ENCODE data around the gene OR13J1. TPM values are rescaled to one million over a fixed set of nuclear protein-coding genes. Genes with fewer than 3 reads are reported as not detected.

Gene OR13J1
- total RNA-seq, 2 experiments from 2014 or later, result not detected

GRCh38 chr9:35852876-35853865 is 17.0 kb downstream of the OR13J1 start:
- Mint-ChIP-seq H3K27me3 (no peaks in the 10 kb centered on the region), H3K4me1 (ENCODE audit: low read depth) (peaks cover 2% of the 10 kb centered on the region), H3K4me3 (no peak overlapping the region), H3K9me3 (no peaks in the 10 kb centered on the region), H3K36me3 (no peaks in the 10 kb centered on the region), H3K27ac (no peak overlapping the region)
- CTCF ChIA-PET, result interaction anchor here (1.6 kb wide), 1 partner anchor 63 kb away, joined by 5 read pairs; no protein-coding TSS in a partner anchor
- intact Hi-C loops (cut with micrococcal nuclease), result no loop called here
- POLR2A ChIA-PET, result no interaction called here
- no peak for DNase-seq

GRCh38 chr9:35852267-35852815 is 17.9 kb downstream of the OR13J1 start:
- Mint-ChIP-seq H3K36me3 (no peaks in the 10 kb centered on the region), H3K27me3 (no peaks in the 10 kb centered on the region), H3K9me3 (no peaks in the 10 kb centered on the region), H3K4me1 (ENCODE audit: low read depth) (peaks cover 11% of the 10 kb centered on the region), H3K27ac (no peak overlapping the region), H3K4me3 (no peak overlapping the region)
- CTCF ChIA-PET, result interaction anchor here (1.6 kb wide), 1 partner anchor 62 kb away, joined by 5 read pairs; no protein-coding TSS in a partner anchor
- intact Hi-C loops (cut with micrococcal nuclease), result no loop called here
- POLR2A ChIA-PET, result no interaction called here
- DNase-seq, result no peak

DNA sequence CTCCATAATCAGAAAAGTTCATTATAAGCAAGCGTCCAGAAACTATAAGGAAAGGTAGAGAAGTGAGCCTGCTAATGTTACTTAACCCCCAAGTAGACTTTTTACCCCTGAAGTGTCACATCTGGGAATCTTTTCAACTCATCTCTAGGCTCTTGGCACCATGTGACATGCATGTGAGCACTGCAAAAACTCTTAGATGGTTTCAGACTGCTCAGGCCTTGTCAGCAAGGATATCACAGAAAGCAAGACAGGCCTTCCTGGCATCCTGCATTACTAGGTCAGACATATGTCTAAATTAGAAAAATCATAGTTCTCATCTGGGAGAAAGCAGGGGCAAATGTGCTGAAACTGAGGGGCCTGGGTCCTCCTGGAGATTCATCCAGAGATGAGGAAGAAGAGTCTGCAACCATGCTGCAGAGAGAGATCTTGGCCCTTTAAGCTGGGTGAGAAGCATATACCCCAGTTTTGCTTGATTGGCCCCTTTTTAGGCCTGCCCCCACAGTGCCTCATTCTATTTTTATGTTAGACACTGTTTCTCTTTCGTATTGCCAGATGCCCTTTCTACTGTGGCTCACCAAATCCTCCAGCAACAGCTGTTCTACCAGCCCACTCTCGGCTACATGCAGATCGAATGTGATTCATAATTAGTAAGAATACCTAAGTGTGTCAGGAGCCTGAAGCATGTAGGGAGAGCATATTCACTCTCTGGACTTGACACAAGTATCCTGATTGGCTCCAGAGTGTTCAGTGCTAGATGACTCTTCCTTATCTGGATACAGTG is 22.2 kb downstream of the OR13J1 start:
- no peaks in the 10 kb centered on the region for H3K27me3 Mint-ChIP-seq
- no peaks in the 10 kb centered on the region for H3K9me3 Mint-ChIP-seq
- peak; percentile 69 for DNase-seq
- no peak overlapping the region for H3K4me3 Mint-ChIP-seq
- no peaks in the 10 kb centered on the region for H3K36me3 Mint-ChIP-seq
- no peak overlapping the region for H3K27ac Mint-ChIP-seq
- POLR2A ChIA-PET, result no interaction called here
- intact Hi-C loops (cut with micrococcal nuclease), result loop anchor here (2.0 kb wide), 1 partner anchor 33 kb away; the partner anchor contains the start of gene HINT2
- CTCF ChIA-PET, result interaction anchor here (0.7 to 1.2 kb wide), 3 partner anchors 58 to 152 kb away, joined by 3 to 4 read pairs (median 3); no protein-coding TSS in a partner anchor
- H3K4me1 Mint-ChIP-seq (ENCODE audit: low read depth), result peaks cover 33% of the 10 kb centered on the region

GRCh38 chr9:35845824-35846771 is 24.1 kb downstream of the OR13J1 start:
- CTCF ChIA-PET, result interaction anchor here (0.7 to 1.6 kb wide), 4 partner anchors 12 to 175 kb away, joined by 3 to 9 read pairs (median 4); partner anchors contain the start of gene HINT2
- H3K27ac Mint-ChIP-seq, result no peak overlapping the region
- H3K4me3 Mint-ChIP-seq, result no peak overlapping the region
- no peaks in the 10 kb centered on the region for H3K27me3 Mint-ChIP-seq
- H3K4me1 Mint-ChIP-seq (ENCODE audit: low read depth), result peaks cover 36% of the 10 kb centered on the region
- no peak for DNase-seq
- POLR2A ChIA-PET, result no interaction called here
- no peaks in the 10 kb centered on the region for H3K9me3 Mint-ChIP-seq
- H3K36me3 Mint-ChIP-seq, result no peaks in the 10 kb centered on the region
- intact Hi-C loops (cut with micrococcal nuclease), result loop anchor here (2.0 kb wide), 1 partner anchor 17 kb away; the partner anchor contains the start of genes FAM221B and TMEM8B

DNA sequence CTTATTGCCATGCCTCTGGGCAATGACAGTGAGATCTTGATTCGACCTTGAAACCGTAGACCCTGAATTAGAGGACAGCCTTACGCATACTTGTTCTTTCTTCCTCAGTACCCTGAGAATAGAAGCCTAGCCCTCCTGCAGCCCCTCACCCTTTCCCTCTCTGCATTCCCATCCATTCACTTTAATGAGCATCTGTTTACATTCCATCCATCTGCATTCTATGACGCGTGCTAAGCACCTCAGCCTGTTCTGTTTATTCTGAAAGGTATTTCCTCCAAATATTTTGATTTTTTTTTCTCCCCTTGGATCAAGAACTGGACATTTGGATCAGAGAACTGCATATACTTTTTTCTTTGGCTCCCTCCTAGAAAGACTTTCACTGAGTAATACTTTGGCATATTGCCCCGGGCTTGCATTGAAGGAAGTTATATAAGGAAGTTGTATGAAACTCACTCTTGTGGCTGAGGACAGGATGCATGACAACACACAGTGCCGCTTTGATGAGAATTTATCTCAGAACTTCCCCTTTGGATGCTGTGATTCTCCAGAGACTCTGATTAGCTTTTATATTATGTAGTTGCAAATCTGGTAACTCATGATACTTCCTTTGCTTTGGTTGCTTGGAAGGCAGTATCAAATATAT is 25.5 kb downstream of the OR13J1 start:
- CTCF ChIA-PET, result interaction anchor here (1.6 kb wide), 1 partner anchor 37 kb away, joined by 9 read pairs; no protein-coding TSS in a partner anchor
- no peak overlapping the region for H3K27ac Mint-ChIP-seq
- DNase-seq, result no peak
- no peak overlapping the region for H3K4me3 Mint-ChIP-seq
- no peaks in the 10 kb centered on the region for H3K27me3 Mint-ChIP-seq
- POLR2A ChIA-PET, result no interaction called here
- H3K4me1 Mint-ChIP-seq (ENCODE audit: low read depth), result peaks cover 36% of the 10 kb centered on the region
- no peaks in the 10 kb centered on the region for H3K9me3 Mint-ChIP-seq
- intact Hi-C loops (cut with micrococcal nuclease), result loop anchor here (2.0 kb wide), 1 partner anchor 16 kb away; the partner anchor contains the start of genes FAM221B and TMEM8B
- H3K36me3 Mint-ChIP-seq, result no peaks in the 10 kb centered on the region

GRCh38 chr9:35842795-35843194 is 27.4 kb downstream of the OR13J1 start:
- POLR2A ChIA-PET, result no interaction called here
- Mint-ChIP-seq H3K27me3 (no peaks in the 10 kb centered on the region), H3K4me3 (no peak overlapping the region), H3K9me3 (no peaks in the 10 kb centered on the region), H3K27ac (no peak overlapping the region), H3K36me3 (no peaks in the 10 kb centered on the region), H3K4me1 (ENCODE audit: low read depth) (peaks cover 30% of the 10 kb centered on the region)
- CTCF ChIA-PET, result no interaction called here
- DNase-seq, result no peak
- intact Hi-C loops (cut with micrococcal nuclease), result no loop called here

DNA sequence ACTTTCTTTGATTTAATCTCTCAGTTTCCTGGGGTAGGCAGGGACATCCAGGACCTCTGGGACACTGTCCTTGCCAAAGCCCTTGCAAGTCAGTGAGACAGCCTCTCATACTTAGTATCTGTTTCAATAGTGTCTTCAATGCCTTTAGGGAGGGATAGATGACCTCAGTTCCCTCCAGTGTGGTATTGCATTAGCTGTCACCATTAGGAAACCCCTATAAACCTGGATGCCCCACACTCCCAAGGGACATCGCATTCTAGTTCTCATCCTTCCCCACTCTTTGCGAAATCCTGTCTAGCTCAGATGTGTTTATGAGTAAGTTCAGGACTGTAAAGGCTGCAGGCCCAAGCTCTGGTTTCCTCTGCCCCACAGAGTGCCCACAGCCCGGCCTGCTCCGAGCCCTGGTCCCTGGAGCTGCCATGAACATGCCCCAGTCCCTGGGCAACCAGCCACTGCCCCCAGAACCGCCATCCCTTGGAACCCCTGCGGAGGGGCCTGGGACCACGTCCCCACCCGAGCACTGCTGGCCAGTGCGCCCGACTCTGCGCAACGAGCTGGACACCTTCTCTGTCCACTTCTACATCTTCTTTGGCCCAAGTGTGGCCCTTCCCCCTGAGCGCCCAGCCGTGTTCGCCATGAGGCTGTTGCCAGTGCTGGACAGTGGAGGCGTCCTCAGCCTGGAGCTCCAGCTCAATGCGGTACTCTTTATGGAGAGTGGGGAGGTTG is 28.0 kb downstream of the OR13J1 start:
- ChIA-PET CTCF (interaction anchor here (1.0 kb wide), 1 partner anchor 40 kb away, joined by 3 read pairs; no protein-coding TSS in a partner anchor), POLR2A (interaction anchor here (0.9 kb wide), 1 partner anchor 10 kb away, joined by 3 read pairs; no protein-coding TSS in a partner anchor)
- intact Hi-C loops (cut with micrococcal nuclease), result no loop called here
- Mint-ChIP-seq H3K4me3 (no peak overlapping the region), H3K9me3 (no peaks in the 10 kb centered on the region), H3K27me3 (no peaks in the 10 kb centered on the region), H3K36me3 (no peaks in the 10 kb centered on the region), H3K4me1 (ENCODE audit: low read depth) (peaks cover 25% of the 10 kb centered on the region), H3K27ac (no peak overlapping the region)
- no peak for DNase-seq

DNA sequence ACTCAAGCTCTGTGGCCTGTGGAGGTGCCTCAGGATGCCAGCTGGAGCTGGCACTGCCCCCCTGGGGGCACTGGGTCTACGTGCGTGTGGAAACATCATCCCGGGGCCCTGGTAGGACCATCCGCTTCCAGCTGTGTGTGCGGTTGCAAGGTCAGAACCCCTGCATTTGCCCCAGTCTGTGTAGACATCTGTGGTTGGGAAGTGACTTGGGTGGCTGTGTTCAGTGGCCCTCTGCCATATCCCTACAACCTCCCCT is 28.6 kb downstream of the OR13J1 start:
- CTCF ChIA-PET, result interaction anchor here (0.6 to 1.0 kb wide), 2 partner anchors 41 to 862 kb away, joined by 3 to 5 read pairs; no protein-coding TSS in a partner anchor
- H3K27me3 Mint-ChIP-seq, result no peaks in the 10 kb centered on the region
- H3K27ac Mint-ChIP-seq, result no peak overlapping the region
- no peaks in the 10 kb centered on the region for H3K9me3 Mint-ChIP-seq
- H3K4me1 Mint-ChIP-seq (ENCODE audit: low read depth), result peaks cover 21% of the 10 kb centered on the region
- no peak overlapping the region for H3K4me3 Mint-ChIP-seq
- no peak for DNase-seq
- H3K36me3 Mint-ChIP-seq, result no peaks in the 10 kb centered on the region
- POLR2A ChIA-PET, result interaction anchor here (0.9 kb wide), 1 partner anchor 10 kb away, joined by 3 read pairs; no protein-coding TSS in a partner anchor
- intact Hi-C loops (cut with micrococcal nuclease), result no loop called here

DNA sequence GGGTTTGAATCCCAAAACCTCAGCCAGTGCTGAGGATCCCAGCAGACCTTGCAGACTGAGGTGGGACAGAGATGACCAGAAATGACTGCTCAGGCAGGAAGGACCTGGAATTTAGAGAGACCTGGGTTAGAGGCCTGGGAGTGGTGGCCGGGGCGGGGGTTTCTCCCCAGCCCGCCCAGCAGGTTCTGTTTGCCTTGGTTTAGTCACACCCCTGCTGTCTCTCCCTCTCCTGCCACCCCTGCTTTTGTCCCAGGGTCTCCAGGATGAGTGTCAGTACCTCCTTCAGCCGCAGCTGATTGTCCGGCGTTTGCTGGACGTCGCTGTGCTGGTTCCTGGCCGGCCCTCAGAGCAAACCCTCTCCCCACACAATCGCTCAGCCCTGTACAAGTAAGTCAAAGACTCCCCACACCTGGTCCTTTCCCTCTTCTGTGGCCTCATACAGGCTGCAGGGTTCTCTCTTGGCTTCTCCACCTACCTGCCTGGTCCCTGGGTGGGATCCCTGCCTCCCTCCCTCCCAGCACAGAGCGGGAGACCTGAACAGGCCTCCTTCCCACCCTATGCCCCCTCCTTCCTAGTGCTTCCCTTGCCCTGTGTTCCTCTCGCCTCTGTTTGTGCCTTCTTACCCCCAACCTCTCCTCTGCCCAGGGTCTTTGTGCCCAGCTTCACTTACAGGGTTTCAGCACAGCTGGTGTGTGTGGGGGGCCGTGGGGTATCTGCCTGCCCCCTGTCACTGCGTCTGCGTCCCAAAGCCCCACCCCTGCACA is 29.1 kb downstream of the OR13J1 start:
- DNase-seq, result no peak
- Mint-ChIP-seq H3K4me1 (ENCODE audit: low read depth) (peaks cover 21% of the 10 kb centered on the region), H3K36me3 (no peaks in the 10 kb centered on the region), H3K27ac (no peak overlapping the region), H3K4me3 (no peak overlapping the region), H3K27me3 (no peaks in the 10 kb centered on the region), H3K9me3 (no peaks in the 10 kb centered on the region)
- CTCF ChIA-PET, result interaction anchor here (0.6 to 1.0 kb wide), 3 partner anchors 15 to 861 kb away, joined by 3 to 5 read pairs (median 4); no protein-coding TSS in a partner anchor
- intact Hi-C loops (cut with micrococcal nuclease), result no loop called here
- POLR2A ChIA-PET, result no interaction called here

GRCh38 chr9:35839926-35840325 is 30.3 kb downstream of the OR13J1 start:
- no peak overlapping the region for H3K27ac Mint-ChIP-seq
- ChIA-PET CTCF (interaction anchor here (1.0 kb wide), 1 partner anchor 14 kb away, joined by 4 read pairs; no protein-coding TSS in a partner anchor), POLR2A (no interaction called here)
- H3K27me3 Mint-ChIP-seq, result no peaks in the 10 kb centered on the region
- H3K36me3 Mint-ChIP-seq, result no peaks in the 10 kb centered on the region
- intact Hi-C loops (cut with micrococcal nuclease), result no loop called here
- no peaks in the 10 kb centered on the region for H3K9me3 Mint-ChIP-seq
- H3K4me1 Mint-ChIP-seq (ENCODE audit: low read depth), result peaks cover 10% of the 10 kb centered on the region
- no peak overlapping the region for H3K4me3 Mint-ChIP-seq
- DNase-seq, result no peak

All from activated CD4-positive, alpha-beta memory T cell treated with anti-CD3 and anti-CD28 coated beads for 36 hours (primary cell).